H1 (cell line): ENCODE data around the gene TXNRD2.

ENCODE experiments used
- EGR1 ChIP-seq: IDR thresholded peaks from 2 replicates; pipeline ENCODE4 v1.6.1; 2011; ENCODE audit warnings: low read depth, low read length, borderline replicate concordance
- EZH2 ChIP-seq: fragments of 200-600 bp; sonication (generic); IDR thresholded peaks from 2 replicates; pipeline ENCODE4 v1.7.1; 2012; ENCODE audit warnings: low read depth, mild to moderate bottlenecking, moderate library complexity, low read length, inconsistent platforms; ENCODE audit not compliant: severe bottlenecking
- GABPA ChIP-seq: IDR thresholded peaks from 2 replicates; pipeline ENCODE4 v1.6.1; 2011; ENCODE audit warnings: mild to moderate bottlenecking, low read length, moderate library complexity, borderline replicate concordance; ENCODE audit not compliant: insufficient read depth
- PHF8 ChIP-seq: fragments of 200-600 bp; sonication (generic); conservative IDR thresholded peaks from 2 replicates; pipeline ENCODE4 v1.7.1; 2012; ENCODE audit warnings: low read depth, mild to moderate bottlenecking, inconsistent platforms, low read length, moderate library complexity
- POLR2A ChIP-seq, 2 experiments: IDR thresholded peaks; 1 replicate in 1 of 2; 2 replicates in 1 of 2; pipeline ENCODE4 v1.6.1; 2011; ENCODE audit warnings: low read depth in 2 of 2, low read length in 2 of 2, mild to moderate bottlenecking in 2 of 2; ENCODE audit errors: control extremely low read depth in 1 of 2
- SAP30 ChIP-seq: fragments of 300-600 bp; sonication (generic); IDR thresholded peaks from 2 replicates; pipeline ENCODE4 v1.7.1; 2012; ENCODE audit warnings: low read length, moderate library complexity, mild to moderate bottlenecking, inconsistent platforms; ENCODE audit not compliant: insufficient read depth, insufficient replicate concordance
- TBP ChIP-seq: IDR thresholded peaks from 2 replicates; pipeline ENCODE4 v1.6.1; 2011; ENCODE audit warnings: low read depth, low read length, improper control_type of control experiment
- TCF12 ChIP-seq: IDR thresholded peaks from 2 replicates; pipeline ENCODE4 v1.6.1; 2011; ENCODE audit warnings: low read depth, mild to moderate bottlenecking, low read length
- TF ChIP-seq, protein P1 (sequence below), 3 experiments: IDR thresholded peaks; 1 replicate in 2 of 3; 2 replicates in 1 of 3; pipeline versions ENCODE4 v1.5.1 to v1.6.1; 2011; ENCODE audit warnings: low read length in 3 of 3, mild to moderate bottlenecking in 3 of 3, inconsistent platforms in 2 of 3, low read depth in 1 of 3, moderate library complexity in 1 of 3; ENCODE audit not compliant: insufficient read depth in 1 of 3; ENCODE audit errors: control extremely low read depth in 1 of 3
- TF ChIP-seq, protein P2 (sequence below): IDR thresholded peaks from 2 replicates; pipeline ENCODE4 v1.6.1; 2011; ENCODE audit warnings: low read depth, mild to moderate bottlenecking, low read length; ENCODE audit not compliant: insufficient read depth
- TF ChIP-seq, protein P3 (sequence below): IDR thresholded peaks from 2 replicates; pipeline ENCODE4 v1.6.1; 2011; ENCODE audit warnings: low read length, improper control_type of control experiment

DNA sequence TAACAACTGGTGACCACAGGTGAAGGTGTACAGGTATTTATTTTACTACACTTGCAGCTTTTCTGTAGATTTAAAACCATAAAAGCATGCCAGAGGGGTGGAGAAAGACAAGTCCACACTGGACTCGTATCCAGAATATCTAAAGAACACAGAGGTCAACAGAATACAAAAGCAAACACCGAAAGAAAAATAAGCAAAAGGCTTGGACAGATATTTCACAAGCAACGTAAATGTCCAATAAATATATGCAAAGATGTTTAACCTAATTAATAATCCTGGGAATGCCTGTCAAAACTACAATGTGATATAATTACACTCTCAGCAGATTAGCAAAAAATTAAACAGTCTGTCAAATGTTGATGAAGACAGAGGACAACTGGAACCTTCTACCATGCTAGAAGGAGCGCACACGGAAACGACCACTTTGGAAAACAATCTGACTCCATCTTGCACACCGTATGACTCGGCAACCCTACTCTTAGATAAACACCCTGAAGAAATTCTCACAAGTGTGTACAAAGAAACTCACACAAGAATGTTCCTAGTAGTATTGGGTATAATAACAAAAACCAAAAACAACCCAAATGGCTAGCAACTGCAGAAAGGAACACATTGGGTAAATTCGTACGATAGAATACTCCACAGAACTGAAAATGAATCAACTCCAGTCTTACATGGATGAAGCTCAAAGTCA is 114.1 kb downstream of the TXNRD2 start:
- TF ChIP-seq, protein P1, sequence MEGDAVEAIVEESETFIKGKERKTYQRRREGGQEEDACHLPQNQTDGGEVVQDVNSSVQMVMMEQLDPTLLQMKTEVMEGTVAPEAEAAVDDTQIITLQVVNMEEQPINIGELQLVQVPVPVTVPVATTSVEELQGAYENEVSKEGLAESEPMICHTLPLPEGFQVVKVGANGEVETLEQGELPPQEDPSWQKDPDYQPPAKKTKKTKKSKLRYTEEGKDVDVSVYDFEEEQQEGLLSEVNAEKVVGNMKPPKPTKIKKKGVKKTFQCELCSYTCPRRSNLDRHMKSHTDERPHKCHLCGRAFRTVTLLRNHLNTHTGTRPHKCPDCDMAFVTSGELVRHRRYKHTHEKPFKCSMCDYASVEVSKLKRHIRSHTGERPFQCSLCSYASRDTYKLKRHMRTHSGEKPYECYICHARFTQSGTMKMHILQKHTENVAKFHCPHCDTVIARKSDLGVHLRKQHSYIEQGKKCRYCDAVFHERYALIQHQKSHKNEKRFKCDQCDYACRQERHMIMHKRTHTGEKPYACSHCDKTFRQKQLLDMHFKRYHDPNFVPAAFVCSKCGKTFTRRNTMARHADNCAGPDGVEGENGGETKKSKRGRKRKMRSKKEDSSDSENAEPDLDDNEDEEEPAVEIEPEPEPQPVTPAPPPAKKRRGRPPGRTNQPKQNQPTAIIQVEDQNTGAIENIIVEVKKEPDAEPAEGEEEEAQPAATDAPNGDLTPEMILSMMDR (IDR thresholded peaks at IDR 0.05; ENCODE audit: control extremely low read depth in 1 of 3, insufficient read depth in 1 of 3, low read depth in 1 of 3, low read length in 3 of 3), result no peak
- no peak for TF ChIP-seq POLR2A (IDR thresholded peaks at IDR 0.05; ENCODE audit: control extremely low read depth in 1 of 2, low read depth in 2 of 2, low read length in 2 of 2)
- no peak for TF ChIP-seq PHF8
- no peak for TF ChIP-seq SAP30
- no peak for TF ChIP-seq EZH2
- TF ChIP-seq EGR1, result no peak
- TF ChIP-seq TBP, result no peak
- TF ChIP-seq, protein P2, sequence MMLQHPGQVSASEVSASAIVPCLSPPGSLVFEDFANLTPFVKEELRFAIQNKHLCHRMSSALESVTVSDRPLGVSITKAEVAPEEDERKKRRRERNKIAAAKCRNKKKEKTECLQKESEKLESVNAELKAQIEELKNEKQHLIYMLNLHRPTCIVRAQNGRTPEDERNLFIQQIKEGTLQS, result no peak
- no peak for TF ChIP-seq GABPA
- TF ChIP-seq, protein P3, sequence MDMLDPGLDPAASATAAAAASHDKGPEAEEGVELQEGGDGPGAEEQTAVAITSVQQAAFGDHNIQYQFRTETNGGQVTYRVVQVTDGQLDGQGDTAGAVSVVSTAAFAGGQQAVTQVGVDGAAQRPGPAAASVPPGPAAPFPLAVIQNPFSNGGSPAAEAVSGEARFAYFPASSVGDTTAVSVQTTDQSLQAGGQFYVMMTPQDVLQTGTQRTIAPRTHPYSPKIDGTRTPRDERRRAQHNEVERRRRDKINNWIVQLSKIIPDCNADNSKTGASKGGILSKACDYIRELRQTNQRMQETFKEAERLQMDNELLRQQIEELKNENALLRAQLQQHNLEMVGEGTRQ, result no peak
- TF ChIP-seq TCF12, result no peak
